GM12878 (cell line): ENCODE measurements around the gene ZNF814. TPM values are rescaled to one million over a fixed set of nuclear protein-coding genes. Genes with fewer than 3 reads are reported as not detected.

ENCODE experiments used
- CHD1 ChIP-seq: IDR thresholded peaks from 2 replicates; pipeline ENCODE4 v1.6.1; 2012; ENCODE audit warnings: low read depth, low read length, improper control_type of control experiment
- ESRRA ChIP-seq: IDR thresholded peaks from 2 replicates; pipeline ENCODE4 v1.6.1; 2012; ENCODE audit warnings: mild to moderate bottlenecking, low read length, improper control_type of control experiment
- FOXM1 ChIP-seq: IDR thresholded peaks from 2 replicates; pipeline ENCODE4 v1.6.1; 2012; ENCODE audit warnings: low read depth, mild to moderate bottlenecking, inconsistent platforms, low read length, moderate library complexity
- MTA2 ChIP-seq: fragments of 450-650 bp; IDR thresholded peaks from 2 replicates; pipeline ENCODE4 v1.6.1; 2016; ENCODE audit warnings: low read depth, mild to moderate bottlenecking, moderate library complexity
- MYB ChIP-seq: fragments of 150-350 bp; IDR thresholded peaks from 2 replicates; pipeline ENCODE4 v1.6.1; 2014; ENCODE audit warnings: mild to moderate bottlenecking, low read depth, low read length, borderline replicate concordance
- PAX8 ChIP-seq: fragments of 450-650 bp; IDR thresholded peaks from 2 replicates; pipeline ENCODE4 v1.6.1; 2017; ENCODE audit warnings: mild to moderate bottlenecking, moderate library complexity
- POLR2AphosphoS5 ChIP-seq: IDR thresholded peaks from 2 replicates; pipeline ENCODE4 v1.6.1; 2011; ENCODE audit warnings: mild to moderate bottlenecking, low read length, inconsistent platforms
- POU2F2 ChIP-seq: IDR thresholded peaks from 3 replicates; pipeline ENCODE4 v1.6.1; 2011; ENCODE audit warnings: low read depth, mild to moderate bottlenecking, low read length, borderline replicate concordance
- SIX5 ChIP-seq: IDR thresholded peaks from 2 replicates; pipeline ENCODE4 v1.6.1; 2011; ENCODE audit warnings: mild to moderate bottlenecking, low read depth, low read length, moderate library complexity; ENCODE audit not compliant: severe bottlenecking
- TARDBP ChIP-seq: IDR thresholded peaks from 2 replicates; pipeline ENCODE4 v1.6.1; 2016; ENCODE audit warnings: borderline replicate concordance
- polyA plus RNA-seq, 11 experiments: library from polyadenylated mRNA; depleted of rRNA in 4 of 11; unstranded in 6 of 11; stranded (reverse) in 5 of 11; fragments of >200 nt; fragmentation: Nextera tagmentation in 4 of 11; fragmentation: Illumina TruSeq in 1 of 11; extraction: Ambion mirVana in 4 of 11; extraction: Trizol in 1 of 11; gene quantifications; 1 replicate in 1 of 11; 2 replicates in 10 of 11; pipeline versions ENCODE4 v1.2.1 to v1.2.3, GENCODE V29; 2011 to 2016; ENCODE audit warnings: inconsistent platforms in 2 of 11, missing spikeins in 2 of 11, low read depth in 1 of 11
- total RNA-seq, 4 experiments: library from RNA; depleted of rRNA in 3 of 4; stranded (reverse); fragments of >200 nt in 3 of 4; fragmentation: Illumina TruSeq in 1 of 4; extraction: Trizol in 1 of 4; gene quantifications; 2 replicates each; pipeline versions ENCODE4 v1.2.1 to v1.2.3, GENCODE V29; 2013 to 2021
- TF ChIP-seq, protein P1 (sequence below): fragments of 450-650 bp; conservative IDR thresholded peaks from 2 replicates; pipeline ENCODE4 v1.6.1; 2017; ENCODE audit warnings: mild to moderate bottlenecking, moderate library complexity
- TF ChIP-seq, protein P2 (sequence below): IDR thresholded peaks from 2 replicates; pipeline ENCODE4 v1.6.1; 2011; ENCODE audit warnings: mild to moderate bottlenecking, low read depth, low read length, moderate library complexity; ENCODE audit not compliant: insufficient replicate concordance
- TF ChIP-seq, protein P3 (sequence below), 3 experiments: IDR thresholded peaks in 2 of 3; conservative IDR thresholded peaks in 1 of 3; 2 replicates each; pipeline ENCODE4 v1.5.1; 2011; ENCODE audit warnings: low read depth in 3 of 3, low read length in 3 of 3, mild to moderate bottlenecking in 3 of 3, control low read depth in 2 of 3, moderate library complexity in 2 of 3, inconsistent platforms in 1 of 3, mixed read lengths in 1 of 3; ENCODE audit not compliant: control insufficient read depth in 2 of 3, insufficient read depth in 1 of 3; ENCODE audit errors: extremely low read depth in 1 of 3
- TF ChIP-seq, protein P4 (sequence below): fragments of 450-650 bp; IDR thresholded peaks from 2 replicates; pipeline ENCODE4 v1.6.1; 2018; ENCODE audit warnings: borderline replicate concordance, mild to moderate bottlenecking; ENCODE audit not compliant: partially characterized antibody
- TF ChIP-seq, protein P5 (sequence below): fragments of 450-650 bp; IDR thresholded peaks from 2 replicates; pipeline ENCODE4 v1.6.1; 2017; ENCODE audit warnings: mild to moderate bottlenecking, moderate library complexity

Gene ZNF814
- total and polyA plus RNA-seq, 10 of the 15 experiments (the other 5 are each of a cell fraction or from before 2014, with no cell fraction given): 10.9 to 31.0 (median 21.6) TPM

DNA sequence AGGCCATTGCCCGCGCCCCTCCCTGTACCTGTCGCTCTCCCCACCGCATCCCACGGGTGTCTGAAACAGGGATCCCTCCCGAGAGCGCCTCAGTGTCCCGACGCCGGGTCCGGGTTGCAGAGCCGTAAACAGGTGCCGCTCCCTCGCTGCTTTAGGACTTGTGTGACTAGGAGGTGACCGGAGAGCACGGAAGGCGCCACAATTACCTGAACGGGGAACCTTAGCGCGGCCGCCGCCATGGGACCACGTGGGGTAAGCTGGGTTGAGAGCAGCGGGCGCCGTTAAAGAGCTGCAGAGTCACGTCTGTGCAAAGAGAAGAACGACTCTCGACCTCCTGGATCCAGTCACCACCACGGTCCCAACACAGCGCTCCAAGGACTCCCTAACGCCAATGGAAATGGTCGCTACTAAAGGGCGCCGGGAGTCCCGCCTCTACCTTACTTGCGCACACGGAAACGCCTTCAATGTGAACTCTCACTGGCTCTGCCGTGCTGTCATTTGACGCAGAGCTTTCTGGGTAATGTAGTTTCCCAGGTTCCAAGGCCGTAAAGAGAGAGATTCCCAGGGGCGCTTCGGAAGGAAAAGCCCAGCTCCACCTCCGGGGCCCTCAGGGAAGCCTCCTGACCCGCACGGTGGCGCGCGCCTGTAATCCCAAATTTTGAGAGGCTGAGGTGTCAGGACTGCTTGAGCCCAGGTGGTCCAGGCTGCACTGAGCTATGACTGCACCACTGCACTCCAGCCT is 74.2 kb downstream of the ZNF814 start, which contains the start of gene ZNF552 (continued):
- TF ChIP-seq, protein P1, sequence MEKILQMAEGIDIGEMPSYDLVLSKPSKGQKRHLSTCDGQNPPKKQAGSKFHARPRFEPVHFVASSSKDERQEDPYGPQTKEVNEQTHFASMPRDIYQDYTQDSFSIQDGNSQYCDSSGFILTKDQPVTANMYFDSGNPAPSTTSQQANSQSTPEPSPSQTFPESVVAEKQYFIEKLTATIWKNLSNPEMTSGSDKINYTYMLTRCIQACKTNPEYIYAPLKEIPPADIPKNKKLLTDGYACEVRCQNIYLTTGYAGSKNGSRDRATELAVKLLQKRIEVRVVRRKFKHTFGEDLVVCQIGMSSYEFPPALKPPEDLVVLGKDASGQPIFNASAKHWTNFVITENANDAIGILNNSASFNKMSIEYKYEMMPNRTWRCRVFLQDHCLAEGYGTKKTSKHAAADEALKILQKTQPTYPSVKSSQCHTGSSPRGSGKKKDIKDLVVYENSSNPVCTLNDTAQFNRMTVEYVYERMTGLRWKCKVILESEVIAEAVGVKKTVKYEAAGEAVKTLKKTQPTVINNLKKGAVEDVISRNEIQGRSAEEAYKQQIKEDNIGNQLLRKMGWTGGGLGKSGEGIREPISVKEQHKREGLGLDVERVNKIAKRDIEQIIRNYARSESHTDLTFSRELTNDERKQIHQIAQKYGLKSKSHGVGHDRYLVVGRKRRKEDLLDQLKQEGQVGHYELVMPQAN: peak; percentile 62; the same call in 1 of the 2 replicates
- TF ChIP-seq, protein P2, sequence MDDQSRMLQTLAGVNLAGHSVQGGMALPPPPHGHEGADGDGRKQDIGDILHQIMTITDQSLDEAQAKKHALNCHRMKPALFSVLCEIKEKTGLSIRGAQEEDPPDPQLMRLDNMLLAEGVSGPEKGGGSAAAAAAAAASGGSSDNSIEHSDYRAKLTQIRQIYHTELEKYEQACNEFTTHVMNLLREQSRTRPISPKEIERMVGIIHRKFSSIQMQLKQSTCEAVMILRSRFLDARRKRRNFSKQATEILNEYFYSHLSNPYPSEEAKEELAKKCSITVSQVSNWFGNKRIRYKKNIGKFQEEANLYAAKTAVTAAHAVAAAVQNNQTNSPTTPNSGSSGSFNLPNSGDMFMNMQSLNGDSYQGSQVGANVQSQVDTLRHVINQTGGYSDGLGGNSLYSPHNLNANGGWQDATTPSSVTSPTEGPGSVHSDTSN: peak; percentile 94
- 0 out of 3 replicates have a peak, but pooled peaks have one; percentile 10 for TF ChIP-seq POU2F2
- TF ChIP-seq CHD1: peak; percentile 89; the same call in 1 of the 2 replicates
- no peak for TF ChIP-seq PAX8
- TF ChIP-seq, protein P3, sequence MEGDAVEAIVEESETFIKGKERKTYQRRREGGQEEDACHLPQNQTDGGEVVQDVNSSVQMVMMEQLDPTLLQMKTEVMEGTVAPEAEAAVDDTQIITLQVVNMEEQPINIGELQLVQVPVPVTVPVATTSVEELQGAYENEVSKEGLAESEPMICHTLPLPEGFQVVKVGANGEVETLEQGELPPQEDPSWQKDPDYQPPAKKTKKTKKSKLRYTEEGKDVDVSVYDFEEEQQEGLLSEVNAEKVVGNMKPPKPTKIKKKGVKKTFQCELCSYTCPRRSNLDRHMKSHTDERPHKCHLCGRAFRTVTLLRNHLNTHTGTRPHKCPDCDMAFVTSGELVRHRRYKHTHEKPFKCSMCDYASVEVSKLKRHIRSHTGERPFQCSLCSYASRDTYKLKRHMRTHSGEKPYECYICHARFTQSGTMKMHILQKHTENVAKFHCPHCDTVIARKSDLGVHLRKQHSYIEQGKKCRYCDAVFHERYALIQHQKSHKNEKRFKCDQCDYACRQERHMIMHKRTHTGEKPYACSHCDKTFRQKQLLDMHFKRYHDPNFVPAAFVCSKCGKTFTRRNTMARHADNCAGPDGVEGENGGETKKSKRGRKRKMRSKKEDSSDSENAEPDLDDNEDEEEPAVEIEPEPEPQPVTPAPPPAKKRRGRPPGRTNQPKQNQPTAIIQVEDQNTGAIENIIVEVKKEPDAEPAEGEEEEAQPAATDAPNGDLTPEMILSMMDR (IDR thresholded peaks at IDR 0.05 in 2 of 3, conservative IDR thresholded peaks at IDR 0.05 in 1 of 3; ENCODE audit: control insufficient read depth in 2 of 3, extremely low read depth in 1 of 3, insufficient read depth in 1 of 3, low read depth in 3 of 3, low read length in 3 of 3): no peak
- TF ChIP-seq, protein P4, sequence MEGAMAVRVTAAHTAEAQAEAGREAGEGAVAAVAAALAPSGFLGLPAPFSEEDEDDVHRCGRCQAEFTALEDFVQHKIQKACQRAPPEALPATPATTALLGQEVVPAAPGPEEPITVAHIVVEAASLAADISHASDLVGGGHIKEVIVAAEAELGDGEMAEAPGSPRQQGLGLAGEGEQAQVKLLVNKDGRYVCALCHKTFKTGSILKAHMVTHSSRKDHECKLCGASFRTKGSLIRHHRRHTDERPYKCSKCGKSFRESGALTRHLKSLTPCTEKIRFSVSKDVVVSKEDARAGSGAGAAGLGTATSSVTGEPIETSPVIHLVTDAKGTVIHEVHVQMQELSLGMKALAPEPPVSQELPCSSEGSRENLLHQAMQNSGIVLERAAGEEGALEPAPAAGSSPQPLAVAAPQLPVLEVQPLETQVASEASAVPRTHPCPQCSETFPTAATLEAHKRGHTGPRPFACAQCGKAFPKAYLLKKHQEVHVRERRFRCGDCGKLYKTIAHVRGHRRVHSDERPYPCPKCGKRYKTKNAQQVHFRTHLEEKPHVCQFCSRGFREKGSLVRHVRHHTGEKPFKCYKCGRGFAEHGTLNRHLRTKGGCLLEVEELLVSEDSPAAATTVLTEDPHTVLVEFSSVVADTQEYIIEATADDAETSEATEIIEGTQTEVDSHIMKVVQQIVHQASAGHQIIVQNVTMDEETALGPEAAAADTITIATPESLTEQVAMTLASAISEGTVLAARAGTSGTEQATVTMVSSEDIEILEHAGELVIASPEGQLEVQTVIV: peak; percentile 90
- TF ChIP-seq, protein P5, sequence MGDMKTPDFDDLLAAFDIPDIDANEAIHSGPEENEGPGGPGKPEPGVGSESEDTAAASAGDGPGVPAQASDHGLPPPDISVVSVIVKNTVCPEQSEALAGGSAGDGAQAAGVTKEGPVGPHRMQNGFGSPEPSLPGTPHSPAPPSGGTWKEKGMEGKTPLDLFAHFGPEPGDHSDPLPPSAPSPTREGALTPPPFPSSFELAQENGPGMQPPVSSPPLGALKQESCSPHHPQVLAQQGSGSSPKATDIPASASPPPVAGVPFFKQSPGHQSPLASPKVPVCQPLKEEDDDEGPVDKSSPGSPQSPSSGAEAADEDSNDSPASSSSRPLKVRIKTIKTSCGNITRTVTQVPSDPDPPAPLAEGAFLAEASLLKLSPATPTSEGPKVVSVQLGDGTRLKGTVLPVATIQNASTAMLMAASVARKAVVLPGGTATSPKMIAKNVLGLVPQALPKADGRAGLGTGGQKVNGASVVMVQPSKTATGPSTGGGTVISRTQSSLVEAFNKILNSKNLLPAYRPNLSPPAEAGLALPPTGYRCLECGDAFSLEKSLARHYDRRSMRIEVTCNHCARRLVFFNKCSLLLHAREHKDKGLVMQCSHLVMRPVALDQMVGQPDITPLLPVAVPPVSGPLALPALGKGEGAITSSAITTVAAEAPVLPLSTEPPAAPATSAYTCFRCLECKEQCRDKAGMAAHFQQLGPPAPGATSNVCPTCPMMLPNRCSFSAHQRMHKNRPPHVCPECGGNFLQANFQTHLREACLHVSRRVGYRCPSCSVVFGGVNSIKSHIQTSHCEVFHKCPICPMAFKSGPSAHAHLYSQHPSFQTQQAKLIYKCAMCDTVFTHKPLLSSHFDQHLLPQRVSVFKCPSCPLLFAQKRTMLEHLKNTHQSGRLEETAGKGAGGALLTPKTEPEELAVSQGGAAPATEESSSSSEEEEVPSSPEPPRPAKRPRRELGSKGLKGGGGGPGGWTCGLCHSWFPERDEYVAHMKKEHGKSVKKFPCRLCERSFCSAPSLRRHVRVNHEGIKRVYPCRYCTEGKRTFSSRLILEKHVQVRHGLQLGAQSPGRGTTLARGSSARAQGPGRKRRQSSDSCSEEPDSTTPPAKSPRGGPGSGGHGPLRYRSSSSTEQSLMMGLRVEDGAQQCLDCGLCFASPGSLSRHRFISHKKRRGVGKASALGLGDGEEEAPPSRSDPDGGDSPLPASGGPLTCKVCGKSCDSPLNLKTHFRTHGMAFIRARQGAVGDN: peak; percentile 57
- TF ChIP-seq TARDBP: no peak; the same call in 1 of the 2 replicates
- peak; percentile 91 for TF ChIP-seq SIX5
- TF ChIP-seq FOXM1: no peak
- no peak for TF ChIP-seq MYB
- peak; percentile 85; the same call in 1 of the 2 replicates for TF ChIP-seq POLR2AphosphoS5
- TF ChIP-seq ESRRA: no peak
- TF ChIP-seq MTA2: no peak
